Measurements from ENCODE around the gene SPINK2.

SPINK2 gene, protein sequence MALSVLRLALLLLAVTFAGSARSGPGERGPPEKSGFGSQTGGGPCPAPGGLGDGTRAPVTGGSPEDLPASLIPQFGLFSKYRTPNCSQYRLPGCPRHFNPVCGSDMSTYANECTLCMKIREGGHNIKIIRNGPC

DNA sequence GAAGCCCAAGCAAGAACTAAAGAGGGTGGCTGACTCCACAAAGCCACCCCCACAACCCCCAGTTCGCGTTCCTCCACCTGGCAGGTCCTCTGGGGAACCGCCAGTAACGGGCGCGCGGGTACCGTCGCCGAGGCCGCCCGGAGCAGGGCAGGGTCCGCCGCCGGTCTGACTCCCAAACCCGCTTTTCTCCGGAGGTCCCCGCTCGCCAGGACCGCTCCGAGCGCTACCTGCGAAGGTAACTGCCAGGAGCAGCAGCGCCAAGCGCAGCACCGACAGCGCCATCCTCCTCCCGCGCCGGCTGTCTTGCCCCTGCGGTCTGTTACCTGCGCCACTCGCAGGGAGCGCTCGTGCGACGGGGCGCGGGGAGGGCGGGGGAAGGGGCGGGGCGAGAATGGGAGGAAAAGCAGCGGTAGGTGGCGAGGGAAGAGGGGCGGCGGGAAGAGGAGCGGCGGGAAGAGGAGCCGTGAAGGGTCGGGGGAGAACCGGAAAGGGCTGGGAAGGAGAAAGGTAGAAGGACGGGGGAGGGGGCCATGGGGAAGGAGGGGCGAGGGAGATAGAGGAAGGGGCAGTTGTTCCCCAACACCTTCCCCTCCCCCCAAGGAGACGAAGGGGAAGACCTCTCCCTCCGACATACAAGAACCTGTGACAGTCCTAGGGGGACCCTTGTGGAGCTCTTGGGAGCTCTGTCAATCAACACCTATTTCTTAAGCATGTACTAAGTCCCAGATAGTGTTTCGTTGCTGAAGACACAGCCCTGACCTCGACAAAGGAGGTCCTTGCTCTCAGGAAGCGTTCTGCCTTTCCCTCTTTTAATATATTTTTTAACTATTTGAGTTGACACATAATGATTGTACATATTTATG, at the start of gene SPINK2:
Gene SPINK2 (minus strand): TSS at position 321 of the 863 bp plus-strand sequence. CDS start 39 bp downstream, at position 282.
- DNase-seq, result no peak

DNA sequence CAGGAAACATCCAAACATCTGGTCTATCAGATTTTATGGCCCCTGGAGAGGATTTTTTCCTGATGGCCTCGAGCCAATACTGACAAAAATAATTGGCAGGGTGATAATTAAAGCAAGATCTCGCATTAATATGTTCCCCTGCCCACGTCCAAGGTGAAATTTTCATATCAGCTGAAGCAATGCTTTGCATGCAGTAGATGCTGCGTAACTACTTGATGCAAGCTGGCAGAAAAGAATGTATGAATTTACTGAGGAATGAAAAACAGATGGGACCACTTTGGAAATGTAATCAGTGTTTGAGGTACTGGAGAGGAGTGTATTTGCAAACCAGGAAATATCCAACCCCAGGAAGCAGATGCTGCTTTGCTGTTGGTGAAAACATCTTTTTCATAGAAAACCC, 49.4 kb upstream of the SPINK2 start:
- no peak for DNase-seq

DNA sequence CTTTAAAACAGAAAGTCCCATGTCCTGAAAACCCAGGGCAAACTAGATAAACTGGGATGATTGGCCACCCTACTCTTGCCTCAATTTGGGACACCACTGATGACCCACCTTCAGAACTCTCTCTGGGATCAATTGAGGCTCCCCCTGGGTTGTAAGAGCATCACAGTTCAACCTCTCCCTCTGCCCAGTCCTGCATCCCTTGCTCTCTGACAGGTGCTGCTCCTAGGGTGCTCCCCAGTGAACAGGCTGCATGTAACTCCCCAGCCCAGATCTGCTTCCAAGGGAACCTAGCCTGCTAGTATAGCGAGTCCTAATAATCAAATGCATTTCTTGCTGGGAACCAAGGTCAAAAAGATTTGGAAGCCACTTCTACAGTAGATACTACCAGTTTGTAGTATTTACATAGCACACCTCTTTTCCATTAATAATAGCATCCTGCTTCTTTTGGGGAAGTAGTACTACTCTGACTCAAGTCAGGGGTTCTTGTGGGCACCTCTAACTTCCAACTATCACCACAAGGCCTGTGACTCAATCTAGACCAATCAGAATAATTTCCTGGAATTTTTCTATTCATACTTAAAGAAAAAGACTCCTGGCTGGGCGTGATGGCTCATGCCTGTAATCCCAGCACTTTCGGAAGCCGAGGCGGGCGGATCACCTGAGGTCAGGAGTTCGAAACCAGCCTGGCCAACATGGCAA, 42.1 kb upstream of the SPINK2 start:
- peak; percentile 18 to 55 for DNase-seq

DNA sequence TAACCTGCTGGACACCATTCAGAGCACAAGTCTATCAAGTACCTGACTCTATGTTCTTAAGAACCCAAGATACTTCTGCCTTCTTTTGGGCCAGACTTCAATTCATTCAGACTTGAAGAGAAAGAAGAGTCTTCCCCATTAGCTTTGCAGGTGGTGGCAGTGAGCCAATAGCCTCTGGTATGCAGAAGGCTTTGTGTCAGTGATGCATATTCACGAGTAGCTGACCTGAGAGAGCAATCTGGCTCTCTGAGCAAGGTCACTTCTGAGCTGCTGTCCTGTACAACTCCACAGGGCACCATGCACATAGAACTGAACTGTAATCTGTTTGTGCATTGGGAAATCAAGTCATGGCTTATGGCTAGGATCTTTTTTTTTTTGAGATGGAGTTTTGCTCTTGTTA, 39.9 kb upstream of the SPINK2 start:
- no peak for DNase-seq

DNA sequence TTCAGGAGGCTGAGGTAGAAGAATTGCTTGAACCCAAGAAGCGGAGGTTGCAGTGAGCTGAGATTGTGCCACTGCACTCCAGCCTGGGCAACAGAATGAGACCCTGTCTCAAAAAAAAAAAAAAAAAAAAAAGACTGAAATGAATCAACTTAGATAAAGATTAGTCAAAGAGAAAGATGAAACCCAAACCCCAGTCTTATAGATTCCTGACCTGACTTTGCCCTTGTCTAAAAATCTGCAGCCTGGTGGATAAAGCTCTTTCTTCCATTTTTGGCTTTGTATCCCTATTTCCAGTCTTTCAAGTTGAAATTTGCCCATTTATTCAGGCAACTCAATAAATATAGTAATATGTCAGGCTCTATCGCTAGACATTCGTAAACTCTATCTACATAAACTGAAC, 39.3 kb upstream of the SPINK2 start:
- DNase-seq, result no peak

DNA sequence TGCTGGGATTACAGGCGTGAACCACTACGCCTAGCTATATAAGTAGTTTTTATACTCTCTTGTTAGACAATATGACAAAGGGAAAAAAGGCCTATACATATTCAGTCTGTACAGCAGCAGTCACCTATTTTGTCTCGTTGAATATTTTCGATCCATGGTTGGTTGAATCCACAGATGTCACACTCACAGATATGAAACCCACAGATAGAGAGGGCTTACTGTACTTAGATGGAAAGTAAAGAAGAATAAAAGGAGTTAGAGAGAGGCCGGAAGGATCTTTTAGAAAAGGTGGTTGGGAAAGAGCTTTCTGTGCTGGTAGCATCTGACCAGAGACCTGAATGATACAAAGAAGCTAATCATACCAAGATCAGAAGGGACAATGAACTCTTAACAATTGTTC, 38.3 kb upstream of the SPINK2 start:
- DNase-seq, result no peak

DNA sequence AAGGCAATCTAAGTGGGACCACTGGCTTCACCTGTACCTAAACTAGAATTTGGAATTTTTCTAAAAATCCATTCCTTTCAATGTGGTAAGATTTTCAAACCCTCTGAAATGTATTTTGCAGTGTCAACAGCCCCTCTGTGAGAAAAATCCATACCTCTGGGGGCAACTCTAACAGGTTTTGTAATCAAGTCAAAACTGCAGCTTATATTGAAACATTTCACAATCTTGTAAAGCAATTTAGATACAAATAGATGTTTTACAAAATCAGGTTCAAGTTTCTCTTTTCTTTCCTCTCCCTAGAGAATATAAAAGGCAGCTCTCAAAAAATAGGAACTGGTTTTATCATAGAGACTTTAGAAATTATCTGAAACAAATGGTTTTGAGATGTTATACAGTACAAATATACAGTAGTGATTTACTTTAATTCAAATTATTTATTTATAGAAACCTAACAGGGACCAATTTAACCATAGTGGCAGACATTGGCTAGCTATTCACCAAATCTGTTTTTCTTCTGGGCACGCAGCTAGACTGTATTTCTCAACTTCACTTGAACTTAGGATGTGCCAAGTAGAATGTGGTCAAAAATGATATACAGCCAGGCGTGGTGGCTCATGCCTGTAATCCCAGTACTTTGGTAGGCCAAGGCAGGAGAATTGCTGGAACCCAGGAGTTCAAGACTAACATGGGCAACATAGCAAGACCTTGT, 36.3 kb upstream of the SPINK2 start:
- no peak for DNase-seq

DNA sequence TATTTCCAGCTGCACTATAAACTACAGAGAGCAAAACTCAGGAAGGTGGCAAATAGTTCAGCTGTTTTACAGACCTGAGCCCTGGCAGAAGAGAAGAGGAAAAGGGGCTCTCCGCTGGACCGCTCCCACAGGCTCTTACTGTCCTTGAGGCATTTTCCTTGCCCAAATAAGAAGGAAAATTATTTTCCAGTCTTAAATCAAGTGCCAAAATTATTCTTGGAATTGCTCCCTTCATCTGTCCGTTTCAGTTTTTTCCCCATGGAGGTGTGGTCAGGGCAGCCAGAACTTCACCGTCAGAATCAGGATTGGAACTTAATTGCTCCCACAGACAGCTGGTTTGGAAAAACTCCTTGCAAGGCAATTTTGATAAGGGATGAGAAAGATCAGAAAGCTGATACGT, 35.2 kb upstream of the SPINK2 start:
- no peak for DNase-seq

DNA sequence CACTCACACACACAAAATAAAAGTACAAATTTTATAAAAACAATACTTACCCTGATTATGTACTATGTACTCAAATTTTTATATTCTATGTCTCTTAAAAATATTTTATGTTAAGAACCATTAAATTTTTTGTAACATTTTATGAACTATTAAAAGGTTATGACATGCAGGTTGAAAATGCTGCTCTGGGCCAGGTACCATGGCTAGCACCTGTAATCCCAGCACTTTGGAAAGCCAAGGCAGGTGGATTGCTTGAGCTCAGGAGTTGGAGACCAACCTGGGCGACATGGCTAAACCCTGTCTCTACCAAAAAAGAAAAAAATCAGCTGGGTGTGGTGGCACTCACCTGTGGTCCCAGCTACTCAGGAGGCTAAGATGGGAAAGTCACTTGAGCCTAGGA, 29.4 kb upstream of the SPINK2 start:
- no peak for DNase-seq

DNA sequence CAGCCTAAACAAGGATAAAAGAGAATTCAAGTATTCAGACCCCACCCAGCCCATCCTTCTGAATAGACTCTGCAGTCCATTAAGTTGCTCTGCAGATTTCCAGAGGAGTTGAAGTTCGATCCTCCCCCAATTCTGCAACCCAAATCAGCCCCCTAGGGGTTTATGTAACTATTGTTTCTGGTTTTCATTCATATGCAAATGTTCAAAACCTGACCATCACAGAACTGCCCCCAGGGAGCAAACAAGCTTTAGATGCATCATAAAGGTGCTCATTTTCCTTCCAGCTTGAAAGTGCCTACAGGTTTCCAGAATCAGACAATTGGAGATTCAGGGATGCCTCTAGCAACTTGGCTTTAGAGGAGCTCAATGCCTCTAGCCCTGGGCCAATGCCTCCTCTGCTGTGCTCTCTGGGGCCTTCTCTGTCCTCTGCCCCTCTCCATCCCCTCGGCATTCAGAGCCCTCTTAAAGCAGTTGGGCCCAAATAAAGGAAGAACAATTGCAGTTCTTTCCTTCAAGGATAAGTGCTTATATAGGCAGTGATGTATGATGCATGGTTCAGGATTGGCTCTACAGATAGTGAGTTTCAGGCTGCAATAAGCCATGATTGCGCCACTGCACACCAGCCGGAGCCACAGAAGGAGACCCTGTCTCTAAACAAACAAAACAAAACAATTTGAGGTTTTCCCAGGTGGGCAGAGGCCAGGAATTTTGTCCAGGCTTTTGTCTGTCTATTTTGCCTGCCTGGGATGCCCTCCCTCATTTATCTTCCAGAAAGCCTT, 23.5 kb upstream of the SPINK2 start:
- no peak for DNase-seq

DNA sequence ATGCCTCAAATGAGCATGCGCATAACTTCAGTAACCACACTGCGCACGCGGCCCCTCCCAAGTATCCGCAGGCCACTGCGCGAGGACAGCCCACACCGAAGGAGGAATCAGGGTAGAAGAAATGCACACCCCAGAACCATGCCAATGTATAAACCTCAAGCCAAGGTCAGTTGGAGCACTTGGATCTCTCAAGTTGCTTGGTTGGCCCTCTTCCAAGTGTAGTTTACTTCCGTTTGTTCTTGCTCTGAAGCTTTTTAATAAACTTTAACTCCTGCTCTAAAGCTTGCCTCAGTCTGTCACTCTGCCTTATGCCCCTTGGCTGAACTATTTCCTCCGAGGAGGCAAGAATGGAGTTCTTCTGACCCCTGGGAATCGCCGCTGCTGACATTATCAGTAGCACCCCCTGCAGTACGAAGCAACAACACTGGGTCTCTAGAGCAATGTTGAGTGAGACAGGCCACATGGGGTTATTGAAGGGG, 22.0 kb upstream of the SPINK2 start:
- no peak for DNase-seq

DNA sequence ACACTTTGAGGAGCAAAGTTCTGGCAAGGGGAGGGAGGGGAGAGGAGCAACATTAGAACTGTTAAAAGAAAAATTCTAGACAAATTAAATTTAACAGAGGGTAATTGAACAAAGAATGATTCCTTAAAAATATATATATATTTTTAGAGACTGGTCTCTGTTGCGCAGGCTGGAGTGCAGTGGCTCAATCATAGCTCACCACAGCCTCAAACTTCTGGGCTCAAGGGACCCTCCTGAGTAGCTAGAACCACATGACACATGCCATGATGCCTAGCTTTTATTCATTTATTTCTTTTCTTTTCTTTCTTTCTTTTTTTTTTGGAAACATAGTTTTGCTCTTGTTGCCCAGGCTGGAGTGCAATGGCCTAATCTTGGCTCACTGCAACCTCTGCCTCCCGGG, 19.1 kb upstream of the SPINK2 start:
- no peak for DNase-seq

DNA sequence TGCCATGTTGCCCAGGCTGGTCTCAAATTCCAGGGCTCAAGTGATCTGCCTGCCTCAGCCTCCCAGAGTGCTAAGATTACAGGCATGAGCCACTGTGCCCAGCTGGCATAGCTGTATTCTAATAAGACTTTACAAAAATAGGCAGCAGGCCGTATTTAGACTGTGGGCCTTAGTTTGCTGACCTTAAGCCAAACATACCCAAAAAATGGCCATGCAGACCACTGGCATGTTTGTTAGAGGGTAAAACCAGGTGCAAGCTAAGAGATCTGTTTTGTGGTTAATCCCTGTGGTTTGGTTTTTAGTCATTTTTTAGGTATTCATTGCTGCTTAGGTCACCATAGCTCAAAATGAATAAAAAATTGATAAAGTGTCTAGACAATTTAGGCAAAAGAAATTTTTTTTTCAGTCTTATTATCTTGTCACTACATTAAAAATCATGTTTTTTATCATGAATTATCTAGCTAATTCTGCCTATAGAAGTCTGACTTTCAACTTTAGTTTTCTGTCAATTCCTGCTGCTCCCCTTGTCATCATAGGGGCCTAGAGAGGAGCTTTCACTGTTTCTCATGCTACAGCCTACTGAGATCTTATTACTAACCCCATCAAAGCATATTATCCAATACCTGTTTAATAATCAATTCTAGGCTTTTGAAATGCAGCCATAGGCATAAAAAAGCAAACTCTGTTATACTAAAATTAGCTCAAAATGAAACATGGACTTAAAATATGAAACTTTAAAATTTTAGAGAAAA, 7.5 kb upstream of the SPINK2 start:
- no peak for DNase-seq

DNA sequence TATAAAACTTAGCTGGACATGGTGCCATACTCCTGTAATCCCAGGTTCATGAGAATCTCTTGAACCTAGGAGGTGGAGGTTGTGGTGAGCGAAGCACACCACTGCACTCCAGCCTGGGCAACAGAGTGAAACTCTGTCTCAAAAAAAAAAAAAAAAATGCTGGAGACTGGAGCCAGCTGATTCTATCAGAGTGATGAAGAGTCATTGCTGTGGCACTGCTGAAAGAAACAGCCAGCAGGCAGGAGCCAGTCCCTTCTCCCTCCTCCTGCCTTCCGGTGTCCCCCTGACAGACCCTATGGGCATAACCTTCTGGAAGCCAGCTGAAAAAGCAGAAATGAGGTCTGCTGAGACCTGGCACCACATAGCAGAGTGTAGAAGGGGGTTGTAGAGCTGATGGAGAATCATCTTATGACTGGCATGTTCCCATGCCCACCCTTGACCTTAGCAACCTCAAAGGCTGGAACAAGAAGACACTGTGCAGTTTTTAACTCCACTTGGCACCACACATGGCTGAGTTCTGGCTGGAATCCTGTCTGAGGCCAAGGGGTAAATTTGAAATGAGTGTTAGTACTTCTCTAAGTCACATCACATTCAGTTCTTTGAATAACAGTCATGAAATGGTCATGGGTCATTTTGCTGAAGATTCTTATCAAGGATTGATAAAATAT, 2.6 kb upstream of the SPINK2 start:
- DNase-seq, result no peak

DNA sequence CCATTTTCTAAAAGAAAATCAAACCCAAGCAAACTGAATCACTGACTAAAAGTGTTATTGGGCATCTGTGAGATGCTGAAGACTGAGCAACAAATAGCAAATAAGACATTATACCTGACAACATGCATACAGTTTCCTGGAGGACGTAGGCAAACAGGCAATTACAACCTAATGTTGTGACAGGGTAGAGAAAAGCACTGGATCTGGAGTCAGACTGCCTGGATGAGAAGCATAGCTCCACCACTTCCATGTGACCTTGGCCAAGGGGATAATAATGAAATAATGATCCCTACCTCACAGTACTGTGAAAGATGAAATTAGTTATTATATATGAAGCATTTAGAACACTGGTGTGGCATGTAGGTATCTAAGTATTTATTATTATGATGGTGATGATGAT, 2.7 kb downstream of the SPINK2 start:
- DNase-seq, result no peak

DNA sequence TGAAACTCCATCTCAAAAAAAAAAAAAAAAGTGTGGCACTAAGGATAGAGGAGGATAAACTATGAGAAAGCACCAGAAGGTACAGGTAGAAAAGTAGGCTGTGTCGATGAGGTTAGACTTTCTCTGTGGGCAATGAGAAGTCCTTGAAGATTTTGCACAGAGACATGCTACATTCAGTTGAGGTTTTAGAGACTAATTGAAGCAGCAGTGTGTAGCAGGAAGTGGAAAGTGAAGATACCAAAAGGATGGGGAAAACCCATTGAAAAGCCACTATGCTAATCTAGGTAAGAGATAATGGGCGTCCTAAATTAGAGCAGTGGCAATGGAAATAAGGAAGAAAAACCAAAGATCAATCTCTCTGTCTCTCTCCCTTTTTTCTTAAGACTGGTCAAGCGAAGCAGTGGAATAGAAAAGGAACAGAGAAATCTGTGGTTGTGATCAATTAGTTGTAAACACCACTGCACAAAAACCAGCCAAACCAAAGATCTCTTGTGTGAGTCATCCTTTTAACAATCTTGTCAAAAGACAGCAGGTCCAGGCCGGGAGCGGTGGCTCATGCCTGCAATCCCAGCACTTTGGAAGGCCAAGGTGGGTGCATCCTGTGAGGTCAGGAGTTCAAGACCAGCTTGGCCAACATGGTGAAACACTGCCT, 3.5 kb downstream of the SPINK2 start:
- no peak for DNase-seq

DNA sequence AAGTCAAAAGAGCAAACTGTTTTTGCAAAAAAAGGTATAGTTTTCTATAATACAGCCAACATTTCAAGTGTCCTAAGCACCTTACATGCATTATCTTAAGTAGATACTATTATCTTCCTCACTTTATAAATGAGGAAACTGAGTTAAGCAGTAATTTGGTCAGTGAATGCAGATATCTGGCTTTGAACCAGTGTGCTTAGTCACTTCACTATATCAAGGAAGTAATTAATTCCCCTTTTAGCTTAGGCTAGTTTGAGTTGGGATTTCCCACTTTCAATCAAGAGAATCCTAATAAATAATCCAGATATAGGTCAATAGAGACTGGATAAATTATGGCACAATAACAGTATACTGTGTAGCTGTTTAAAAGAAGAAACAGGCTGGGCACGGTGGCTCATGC, 14.8 kb downstream of the SPINK2 start:
- DNase-seq, result peak; percentile 38 to 43

DNA sequence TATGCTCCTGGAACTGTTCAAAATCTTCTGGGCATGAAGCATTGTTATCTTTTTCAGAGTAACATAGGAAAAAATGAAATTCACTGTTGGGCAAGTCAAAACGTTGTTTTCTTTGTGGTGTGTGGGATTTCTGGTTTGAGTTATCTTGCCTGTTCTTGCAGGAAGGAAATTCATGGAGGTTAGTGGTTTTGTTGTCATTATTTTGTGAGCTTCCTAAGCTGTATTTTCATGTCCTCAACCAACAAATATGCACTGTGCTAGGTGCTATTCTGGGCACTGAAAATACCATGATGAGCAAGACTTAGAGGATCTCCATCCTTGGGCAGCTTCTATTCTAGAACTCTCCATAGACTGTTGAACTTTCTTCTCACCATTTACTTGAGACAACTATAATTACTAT, 16.9 kb downstream of the SPINK2 start:
- no peak for DNase-seq

DNA sequence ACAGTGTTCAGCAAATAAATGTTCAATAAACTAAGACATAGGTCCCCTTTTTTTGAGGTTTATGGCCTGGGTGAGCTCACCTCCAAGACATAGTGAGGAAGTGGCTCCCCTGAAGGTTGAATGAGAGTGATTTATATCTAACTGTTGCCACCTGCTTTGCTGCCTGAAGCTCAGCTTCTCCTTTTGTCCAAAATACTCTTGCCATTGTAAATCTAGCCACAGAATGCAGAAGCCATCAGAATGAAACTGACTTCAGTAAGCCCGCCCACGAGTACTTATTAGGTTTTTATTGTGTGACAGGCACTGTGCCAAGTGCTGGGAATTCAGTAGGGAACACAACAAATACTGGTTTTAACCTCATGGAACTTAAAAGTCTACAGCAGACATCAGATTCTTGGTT, 18.0 kb downstream of the SPINK2 start:
- peak; percentile 73 to 77 for DNase-seq

Data from inflammatory macrophage treated with lipopolysaccharide for 1 hour (primary cell).